ENCODE data around the gene RFC5.

- TF ChIP-seq CTCF (IDR thresholded peaks at IDR 0.05) = no peak
- no peak for TF ChIP-seq EZH2 (IDR thresholded peaks at IDR 0.05)
- TF ChIP-seq EZH2phosphoT487 (IDR thresholded peaks at IDR 0.05) = no peak
Measured at GRCh38 chr12:118055865-118056773, 39.6 kb downstream of the RFC5 start.

All from neural progenitor cell (in vitro differentiated cells).